HG03097 (cell line): ENCODE results near the gene SSC5D.
A peak's percentile ranks its signal among the peaks of the same experiment; 100 is the strongest.
"Not testable (repeated sequence)": the region's sequence is repeated elsewhere in the genome, so short reads cannot be mapped to it uniquely, and the experiment has no call there.

Source experiments
- ATAC-seq: cut with Tn5 transposase; IDR thresholded peaks from one replicate; pipeline ENCODE4 v1.9.1; 2021; ENCODE audit not compliant: unreplicated experiment, low FRiP score

SSC5D gene

GRCh38 chr19:55502197-55502952, 14.1 kb downstream of the SSC5D start:
- no peak for ATAC-seq

- no peak for ATAC-seq
Measured at GRCh38 chr19:55503157-55503501, 14.9 kb downstream of the SSC5D start.

- peak; percentile 85 for ATAC-seq
Measured at GRCh38 chr19:55503502-55504251, 15.4 kb downstream of the SSC5D start.

- peak; percentile 13 for ATAC-seq
Measured at GRCh38 chr19:55504252-55504603, 16.0 kb downstream of the SSC5D start.

GRCh38 chr19:55504981-55505380, 16.7 kb downstream of the SSC5D start:
- no peak for ATAC-seq

- no peak for ATAC-seq
Measured at GRCh38 chr19:55508120-55508519, 19.9 kb downstream of the SSC5D start.

GRCh38 chr19:55516878-55517620, 28.8 kb downstream of the SSC5D start:
- peak; percentile 98 for ATAC-seq

- ATAC-seq, result no peak
Measured at GRCh38 chr19:55519451-55520311, 31.4 kb downstream of the SSC5D start.

GRCh38 chr19:55520691-55521292, 32.6 kb downstream of the SSC5D start:
- no peak for ATAC-seq

- ATAC-seq, result no peak
Measured at GRCh38 chr19:55525289-55526101, 37.3 kb downstream of the SSC5D start.

GRCh38 chr19:55526216-55527196, 38.3 kb downstream of the SSC5D start:
- ATAC-seq, result no peak

- ATAC-seq, result no peak
Measured at GRCh38 chr19:55527197-55528029, 39.2 kb downstream of the SSC5D start.

- ATAC-seq, result no peak
Measured at GRCh38 chr19:55528030-55528803, 40.0 kb downstream of the SSC5D start.

- no peak for ATAC-seq
Measured at GRCh38 chr19:55529636-55530234, 41.5 kb downstream of the SSC5D start.

- no peak for ATAC-seq
Measured at GRCh38 chr19:55530996-55531395, 42.8 kb downstream of the SSC5D start.

GRCh38 chr19:55534280-55534679, 46.0 kb downstream of the SSC5D start:
- ATAC-seq, result not testable (repeated sequence)
